Suprapubic skin (tissue), 4 donors: ENCODE data around the gene MYO15A.

Experiments
- CTCF ChIP-seq, 2 donors: fragments of 200-600 bp in 1 of 2; fragments of 450-650 bp in 1 of 2; sonication (generic) in 1 of 2; IDR thresholded peaks; one replicate each; pipeline ENCODE4 v1.5.1; 2016 to 2019; ENCODE audit warnings: antibody characterized with exemption in 2 of 2, mild to moderate bottlenecking in 1 of 2, moderate library complexity in 1 of 2
- EP300 ChIP-seq: sonication (generic); formaldehyde crosslinking; IDR thresholded peaks from one replicate; pipeline ENCODE4 v1.6.1; 2017; ENCODE audit warnings: antibody characterized with exemption
- POLR2A ChIP-seq, 2 donors: fragments of 450-650 bp; IDR thresholded peaks; one replicate each; pipeline ENCODE4 v1.6.1; 2017; ENCODE audit warnings: antibody characterized with exemption in 2 of 2, mild to moderate bottlenecking in 2 of 2, moderate library complexity in 2 of 2
- POLR2AphosphoS5 ChIP-seq, 3 donors: sonication (generic); formaldehyde crosslinking; IDR thresholded peaks; one replicate each; pipeline ENCODE4 v1.6.1; 2017; ENCODE audit warnings: antibody characterized with exemption in 3 of 3

DNA sequence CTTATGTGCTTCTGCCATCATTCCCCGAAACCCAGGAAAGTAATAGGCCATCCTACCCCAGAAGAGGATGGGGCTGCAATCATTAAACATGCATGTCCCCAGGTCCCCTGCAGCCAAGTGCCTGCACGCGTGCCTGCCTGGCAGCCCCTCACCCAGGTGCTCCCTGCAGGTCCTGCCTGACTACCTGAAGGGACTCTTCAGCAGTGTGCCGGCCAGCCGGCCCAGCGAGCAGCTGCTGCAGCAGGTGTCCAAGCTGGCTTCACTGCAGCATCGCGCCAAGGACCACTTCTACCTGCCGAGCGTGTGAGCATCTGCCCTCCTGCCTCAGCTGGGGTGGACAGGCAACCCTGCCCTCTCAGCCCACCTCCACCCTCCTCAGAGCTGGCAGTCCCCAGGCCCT is 58.9 kb downstream of the MYO15A start:
- TF ChIP-seq CTCF (IDR thresholded peaks at IDR 0.05) = no peak
- TF ChIP-seq POLR2AphosphoS5 (IDR thresholded peaks at IDR 0.05) = no peak
- TF ChIP-seq EP300 = no peak
- TF ChIP-seq POLR2A (IDR thresholded peaks at IDR 0.05) = no peak
